BLaER1 treated with 17β-estradiol and CSF1 and Interleukin-3, amounts not matched to agents 10 nM and 100 nM (cell line): ENCODE results near the gene RTP3.
"Not testable (repeated sequence)": the region's sequence is repeated elsewhere in the genome, so short reads cannot be mapped to it uniquely, and the experiment has no call there.

Experiments
- H3K27ac ChIP-seq, 11 experiments: shearing (Covaris generic); formaldehyde crosslinking; 2 replicates each; pipeline ENCODE4 v1.8.1; 2022
- H3K27me3 ChIP-seq, 11 experiments: shearing (Covaris generic); formaldehyde crosslinking; 2 replicates each; pipeline ENCODE4 v1.8.1; 2022
- H3K36me3 ChIP-seq, 11 experiments: shearing (Covaris generic); formaldehyde crosslinking; 2 replicates each; pipeline ENCODE4 v1.8.1; 2022
- H3K4me1 ChIP-seq, 10 experiments: shearing (Covaris generic); formaldehyde crosslinking; 2 replicates each; pipeline ENCODE4 v1.8.1; 2022
- H3K4me2 ChIP-seq, 11 experiments: shearing (Covaris generic); formaldehyde crosslinking; 2 replicates each; pipeline ENCODE4 v1.8.1; 2022
- H3K4me3 ChIP-seq, 10 experiments: shearing (Covaris generic); formaldehyde crosslinking; 2 replicates each; pipeline ENCODE4 v1.8.1; 2022
- H3K9ac ChIP-seq, 11 experiments: shearing (Covaris generic); formaldehyde crosslinking; 2 replicates each; pipeline ENCODE4 v1.8.1; 2022
- H3K9me3 ChIP-seq, 11 experiments: shearing (Covaris generic); formaldehyde crosslinking; replicated peaks in 1 of 11; 2 replicates each; pipeline ENCODE4 v1.8.1; 2022
- H4K20me1 ChIP-seq, 11 experiments: shearing (Covaris generic); formaldehyde crosslinking; 2 replicates each; pipeline ENCODE4 v1.8.1; 2022
- Cebpa-rat ChIP-seq, 11 experiments: shearing (Covaris generic); IDR thresholded peaks; 2 replicates each; pipeline ENCODE4 v1.8.1; 2022

RTP3 gene

DNA sequence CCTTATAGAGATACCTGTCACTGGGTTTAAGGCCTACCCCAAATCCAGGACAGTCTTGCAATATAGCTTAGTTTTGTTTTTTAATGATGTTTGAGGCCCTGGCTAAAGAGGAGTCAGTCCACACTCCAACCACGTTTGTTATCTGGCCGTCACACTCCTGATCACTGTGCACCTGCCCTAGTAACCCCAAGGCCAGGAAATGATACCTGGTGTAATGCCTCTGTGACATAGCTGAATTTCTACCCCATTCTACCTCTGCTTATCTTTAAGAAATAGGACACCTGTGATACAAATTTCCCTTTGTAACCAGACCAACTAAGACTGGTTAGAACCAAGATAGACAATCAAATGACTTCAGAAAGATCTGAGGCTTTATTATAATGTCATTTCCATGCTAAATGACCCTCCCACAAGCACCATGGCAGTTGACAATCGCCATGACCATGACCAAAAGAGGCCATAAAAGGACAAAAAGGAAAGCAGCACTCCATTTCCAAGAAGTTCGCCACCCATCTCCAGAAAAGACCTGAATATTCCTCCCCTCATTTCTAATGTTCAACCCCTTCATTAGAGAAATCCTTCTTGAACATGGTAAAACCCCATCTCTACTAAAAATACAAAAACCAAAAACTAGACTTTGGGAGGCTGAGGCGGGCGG lies 4.8 kb upstream of the RTP3 start:
- no peaks in the 10 kb centered on the region for H4K20me1 ChIP-seq
- H3K36me3 ChIP-seq: no peaks in the 10 kb centered on the region
- H3K4me3 ChIP-seq: no peak overlapping the region
- H3K27me3 ChIP-seq: no peaks in the 10 kb centered on the region
- no peak for TF ChIP-seq Cebpa-rat (IDR thresholded peaks at IDR 0.05)
- peak overlapping the region in 3 of 11 experiments; percentile 54 to 88 (median 57); a peak in 4 of 22 replicates for H3K4me2 ChIP-seq
- no peak overlapping the region for H3K9ac ChIP-seq
- H3K9me3 ChIP-seq: peaks cover 0 to 13% (median 9%) of the 10 kb centered on the region in 11 experiments; a peak in 10 of 22 replicates
- peak overlapping the region in 4 of 11 experiments; percentile 7 to 75 (median 70); a peak in 7 of 22 replicates for H3K27ac ChIP-seq
- peaks cover 23 to 59% (median 52%) of the 10 kb centered on the region in 10 experiments for H3K4me1 ChIP-seq

GRCh38 chr3:46494491-46494890 lies 3.3 kb upstream of the RTP3 start:
- H3K27ac ChIP-seq, H4K20me1 ChIP-seq, H3K36me3 ChIP-seq, H3K4me3 ChIP-seq, H3K27me3 ChIP-seq, H3K4me2 ChIP-seq, H3K9ac ChIP-seq: not testable (repeated sequence)
- peaks cover 0 to 13% (median 9%) of the 10 kb centered on the region in 11 experiments; a peak in 10 of 22 replicates for H3K9me3 ChIP-seq
- H3K4me1 ChIP-seq: peaks cover 16 to 51% (median 43%) of the 10 kb centered on the region in 10 experiments

GRCh38 chr3:46495901-46496456 lies 1.8 kb upstream of the RTP3 start:
- no peaks in the 10 kb centered on the region for H4K20me1 ChIP-seq
- no peaks in the 10 kb centered on the region for H3K36me3 ChIP-seq
- peak overlapping the region in 4 of 11 experiments; percentile 3 to 32 (median 20); a peak in 4 of 22 replicates for H3K4me2 ChIP-seq
- no peak overlapping the region for H3K4me3 ChIP-seq
- H3K4me1 ChIP-seq: peaks cover 19 to 47% (median 41%) of the 10 kb centered on the region in 10 experiments
- TF ChIP-seq Cebpa-rat (IDR thresholded peaks at IDR 0.05): no peak
- H3K9ac ChIP-seq: no peak overlapping the region
- H3K27ac ChIP-seq: peak overlapping the region in 5 of 11 experiments; percentile 2 to 26 (median 22); a peak in 3 of 22 replicates
- H3K27me3 ChIP-seq: no peaks in the 10 kb centered on the region
- peaks cover 0 to 13% (median 9%) of the 10 kb centered on the region in 11 experiments; a peak in 10 of 22 replicates for H3K9me3 ChIP-seq

- Histone ChIP-seq H3K4me2 (peak overlapping the region in 6 of 11 experiments; percentile 2 to 53 (median 31); a peak in 7 of 22 replicates), H3K4me1 (peaks cover 16 to 47% (median 41%) of the 10 kb centered on the region in 10 experiments), H3K9ac (no peak overlapping the region), H3K4me3 (no peak overlapping the region), H3K27ac (peak overlapping the region in 3 of 11 experiments; percentile 10 to 22 (median 12); a peak in 3 of 22 replicates), H3K9me3 (peaks cover 0 to 13% (median 9%) of the 10 kb centered on the region in 11 experiments; a peak in 10 of 22 replicates), H3K36me3 (no peaks in the 10 kb centered on the region), H3K27me3 (no peaks in the 10 kb centered on the region), H4K20me1 (no peaks in the 10 kb centered on the region)
- TF ChIP-seq Cebpa-rat (IDR thresholded peaks at IDR 0.05): no peak
Observed at GRCh38 chr3:46496746-46497555, 825 bp upstream of the RTP3 start.

GRCh38 chr3:46498916-46499519 lies 1.2 kb downstream of the RTP3 start:
- no peak for TF ChIP-seq Cebpa-rat (IDR thresholded peaks at IDR 0.05)
- H3K9me3 ChIP-seq: peaks cover 0 to 10% (median 5%) of the 10 kb centered on the region in 11 experiments; a peak in 10 of 22 replicates
- no peaks in the 10 kb centered on the region for H4K20me1 ChIP-seq
- no peaks in the 10 kb centered on the region for H3K27me3 ChIP-seq
- no peaks in the 10 kb centered on the region for H3K36me3 ChIP-seq
- peak overlapping the region in 4 of 11 experiments; percentile 10 to 29 (median 21); a peak in 3 of 22 replicates for H3K27ac ChIP-seq
- H3K4me1 ChIP-seq: peaks cover 15 to 47% (median 36%) of the 10 kb centered on the region in 10 experiments
- no peak overlapping the region for H3K4me3 ChIP-seq
- no peak overlapping the region for H3K4me2 ChIP-seq
- H3K9ac ChIP-seq: no peak overlapping the region

DNA sequence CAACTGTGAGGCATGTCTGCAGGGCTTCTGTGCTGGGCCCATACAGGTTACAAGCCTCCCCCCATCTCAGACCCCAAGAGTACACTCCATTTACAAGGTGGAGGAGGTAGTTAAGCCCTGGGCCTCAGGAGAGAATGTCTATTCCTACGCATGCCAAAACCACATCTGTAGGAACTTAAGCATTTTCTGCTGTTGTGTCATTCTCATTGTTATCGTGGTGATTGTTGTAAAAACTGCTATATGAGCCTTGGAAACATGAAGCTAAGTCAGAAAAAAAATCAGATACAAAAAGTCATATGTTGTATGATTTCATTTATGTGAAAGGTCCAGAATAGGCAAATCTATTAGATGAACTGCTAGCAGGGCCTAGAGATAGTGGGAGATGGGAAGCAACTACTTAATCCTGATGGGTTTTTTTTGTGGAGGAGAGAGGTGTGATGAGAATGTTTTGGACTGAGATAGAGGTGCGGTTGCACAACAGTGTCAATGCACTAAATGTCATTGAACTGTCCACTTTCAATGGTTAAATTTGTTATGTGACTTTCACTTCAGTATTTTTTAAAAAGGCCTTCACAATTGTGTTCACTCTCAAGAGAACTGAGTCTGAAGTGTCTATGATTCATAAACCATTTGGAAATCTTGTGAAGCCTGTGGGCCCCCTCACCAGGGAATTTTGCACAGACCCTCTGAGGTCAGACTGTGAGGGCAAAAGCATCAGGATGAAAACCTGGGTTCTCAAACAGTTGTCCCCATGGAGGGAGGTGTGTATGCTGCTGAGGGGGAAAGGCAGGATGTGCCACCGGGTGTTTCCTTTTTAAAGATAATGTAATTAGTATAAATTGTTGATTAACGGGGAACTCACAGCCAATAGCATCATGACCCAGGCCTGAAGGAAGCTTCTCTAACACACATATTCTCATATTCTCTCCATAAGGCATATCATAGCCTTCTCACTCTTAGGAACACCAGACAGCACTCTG lies 3.2 kb downstream of the RTP3 start:
- Histone ChIP-seq H3K27me3 (no peaks in the 10 kb centered on the region), H3K4me1 (peaks cover 21 to 43% (median 32%) of the 10 kb centered on the region in 10 experiments), H3K4me3 (no peak overlapping the region), H3K9me3 (peaks cover 0 to 26% (median 16%) of the 10 kb centered on the region in 11 experiments; a peak in 14 of 22 replicates), H3K36me3 (no peaks in the 10 kb centered on the region), H3K27ac (peak overlapping the region in 9 of 11 experiments; percentile 12 to 61 (median 47); a peak in 16 of 22 replicates), H4K20me1 (no peaks in the 10 kb centered on the region), H3K4me2 (peak overlapping the region; percentile 40 to 70 (median 55)), H3K9ac (peak overlapping the region in 3 of 11 experiments; percentile 1 to 22 (median 8); a peak in 1 of 22 replicates)
- TF ChIP-seq Cebpa-rat (IDR thresholded peaks at IDR 0.05): peak in 4 of 11 experiments; percentile 19 to 62 (median 27); a peak in 1 of 22 replicates

GRCh38 chr3:46501702-46502101 lies 3.9 kb downstream of the RTP3 start:
- H3K27me3 ChIP-seq: no peaks in the 10 kb centered on the region
- peak overlapping the region; percentile 40 to 70 (median 55) for H3K4me2 ChIP-seq
- H3K9ac ChIP-seq: peak overlapping the region in 3 of 11 experiments; percentile 1 to 22 (median 8); a peak in 1 of 22 replicates

More at GRCh38 chr3:46501702-46502101, 3.9 kb downstream of the RTP3 start:
- H3K4me3 ChIP-seq: no peak overlapping the region
- no peaks in the 10 kb centered on the region for H4K20me1 ChIP-seq
- peaks cover 21 to 38% (median 28%) of the 10 kb centered on the region in 10 experiments for H3K4me1 ChIP-seq
- peak overlapping the region in 8 of 11 experiments; percentile 27 to 61 (median 50); a peak in 14 of 22 replicates for H3K27ac ChIP-seq
- no peaks in the 10 kb centered on the region for H3K36me3 ChIP-seq
- no peak for TF ChIP-seq Cebpa-rat (IDR thresholded peaks at IDR 0.05)
- H3K9me3 ChIP-seq: peaks cover 0 to 26% (median 16%) of the 10 kb centered on the region in 11 experiments; a peak in 14 of 22 replicates
